ENCODE data around the gene CYB5B.

Gene CYB5B

GRCh38 chr16:69424053-69424934 lies at the start of gene CYB5B:
TSS of gene CYB5B (plus strand) at chr16:69424619. CDS start at chr16:69424684, 65 bp downstream.
- DNase-seq = peak; percentile 91 to 96

GRCh38 chr16:69376393-69377059 lies 47.9 kb upstream of the CYB5B start:
- DNase-seq = no peak

- DNase-seq = no peak
Observed at GRCh38 chr16:69378036-69378435, 46.4 kb upstream of the CYB5B start.

- no peak for DNase-seq
Observed at GRCh38 chr16:69378760-69379159, 45.7 kb upstream of the CYB5B start.

- no peak for DNase-seq
Observed at GRCh38 chr16:69381231-69381630, 43.2 kb upstream of the CYB5B start.

- no peak for DNase-seq
Observed at GRCh38 chr16:69382421-69382820, 42.0 kb upstream of the CYB5B start.

GRCh38 chr16:69384974-69385373 lies 39.4 kb upstream of the CYB5B start:
- no peak for DNase-seq

- no peak for DNase-seq
Observed at GRCh38 chr16:69386596-69386995, 37.8 kb upstream of the CYB5B start.

- DNase-seq = no peak
Observed at GRCh38 chr16:69393898-69394849, 30.2 kb upstream of the CYB5B start.

- DNase-seq = no peak
Observed at GRCh38 chr16:69395859-69396186, 28.6 kb upstream of the CYB5B start.

- peak; percentile 46 to 64 for DNase-seq
Observed at GRCh38 chr16:69396187-69397061, 28.0 kb upstream of the CYB5B start.

- DNase-seq = peak; percentile 41 to 85
Observed at GRCh38 chr16:69397821-69398521, 26.4 kb upstream of the CYB5B start.

- no peak for DNase-seq
Observed at GRCh38 chr16:69399361-69399760, 25.1 kb upstream of the CYB5B start.

- no peak for DNase-seq
Observed at GRCh38 chr16:69402439-69402838, 22.0 kb upstream of the CYB5B start.

GRCh38 chr16:69404275-69404805 lies 20.1 kb upstream of the CYB5B start:
- peak; percentile 4 to 10 for DNase-seq

- DNase-seq = no peak
Observed at GRCh38 chr16:69405326-69405725, 19.1 kb upstream of the CYB5B start.

- DNase-seq = no peak
Observed at GRCh38 chr16:69405757-69406156, 18.7 kb upstream of the CYB5B start.

GRCh38 chr16:69406780-69407331 lies 17.6 kb upstream of the CYB5B start:
- DNase-seq = no peak

GRCh38 chr16:69407702-69408323 lies 16.6 kb upstream of the CYB5B start:
- DNase-seq = no peak

- no peak for DNase-seq
Observed at GRCh38 chr16:69408475-69408874, 15.9 kb upstream of the CYB5B start.

All from hippocampal formation (tissue), 2 donors.